WTC11 (cell line): ENCODE measurements around the gene PPFIBP1. TPM values are rescaled to one million over a fixed set of nuclear protein-coding genes. Genes with fewer than 3 reads are reported as not detected.

Experiments used
- ATAC-seq: fragments of 200-7000 bp; cut with Tn5 transposase; 2 replicates; pipeline ENCODE4 v1.10.0; 2021; ENCODE audit warnings: mild to moderate bottlenecking, moderate library complexity
- CTCF ChIA-PET: fragments of 300-600 bp; sonication (Branson Sonifier 250); formaldehyde crosslinking; loops from one replicate; lab custom pipeline; 2021; ENCODE audit warnings: antibody characterized with exemption; lab: Charles Lee
- POLR2A ChIA-PET: fragments of 350-600 bp; sonication (Branson Sonifier 250); formaldehyde crosslinking; loops from one replicate; lab custom pipeline; 2021; ENCODE audit warnings: antibody characterized with exemption; lab: Charles Lee
- DNase-seq: peaks from one replicate; pipeline ENCODE4 v3.0.0; 2021; ENCODE audit warnings: low spot score
- H3K27ac Mint-ChIP-seq: 2 replicates; pipeline ENCODE4 v1.8.0; 2021; ENCODE audit warnings: mixed read lengths
- H3K27me3 Mint-ChIP-seq: 2 replicates; pipeline ENCODE4 v1.8.0; 2021; ENCODE audit warnings: low read depth, mild to moderate bottlenecking, moderate library complexity, mixed read lengths
- H3K36me3 Mint-ChIP-seq: 2 replicates; pipeline ENCODE4 v1.8.0; 2021; ENCODE audit warnings: mixed read lengths
- H3K4me1 Mint-ChIP-seq: 2 replicates; pipeline ENCODE4 v1.8.0; 2022; ENCODE audit warnings: mixed read lengths
- H3K4me3 Mint-ChIP-seq: 2 replicates; pipeline ENCODE4 v1.8.0; 2021; ENCODE audit warnings: mild to moderate bottlenecking, moderate library complexity, mixed read lengths
- H3K9me3 Mint-ChIP-seq: 2 replicates; pipeline ENCODE4 v1.8.0; 2021; ENCODE audit warnings: mixed read lengths
- AR ChIP-seq: fragments of 250-450 bp; sonication (Bioruptor Pico); IDR thresholded peaks from 2 replicates; pipeline ENCODE4 v1.9.0; 2021; ENCODE audit warnings: mild to moderate bottlenecking
- ARID4B ChIP-seq: sonication (generic); formaldehyde crosslinking; IDR thresholded peaks from 2 replicates; pipeline ENCODE4 v1.8.0; 2023; ENCODE audit warnings: missing genetic modification reagents, mild to moderate bottlenecking, borderline replicate concordance
- ATF6 ChIP-seq: sonication (generic); formaldehyde crosslinking; IDR thresholded peaks from 2 replicates; pipeline ENCODE4 v1.8.1; 2023; ENCODE audit warnings: mild to moderate bottlenecking, missing genetic modification reagents
- CBFB ChIP-seq: sonication (generic); formaldehyde crosslinking; IDR thresholded peaks from 2 replicates; pipeline ENCODE4 v1.8.1; 2022; ENCODE audit warnings: mild to moderate bottlenecking, low read depth, missing genetic modification reagents
- CDX4 ChIP-seq: fragments of 250-450 bp; sonication (Bioruptor Pico); IDR thresholded peaks from 2 replicates; pipeline ENCODE4 v1.9.0; 2021; ENCODE audit warnings: moderate library complexity, mild to moderate bottlenecking, inconsistent platforms, borderline replicate concordance
- CREM ChIP-seq: sonication (generic); formaldehyde crosslinking; IDR thresholded peaks from 2 replicates; pipeline ENCODE4 v1.8.1; 2022; ENCODE audit warnings: mild to moderate bottlenecking, missing genetic modification reagents, moderate library complexity
- ELF4 ChIP-seq: sonication (generic); formaldehyde crosslinking; IDR thresholded peaks from 2 replicates; pipeline ENCODE4 v1.8.1; 2022; ENCODE audit warnings: low read depth, mild to moderate bottlenecking, moderate library complexity, missing genetic modification reagents
- ESRRA ChIP-seq: sonication (generic); formaldehyde crosslinking; IDR thresholded peaks from 2 replicates; pipeline ENCODE4 v1.8.1; 2022; ENCODE audit warnings: mild to moderate bottlenecking, missing genetic modification reagents, borderline replicate concordance
- GRHL2 ChIP-seq: fragments of 250-450 bp; sonication (Bioruptor Pico); IDR thresholded peaks from 2 replicates; pipeline ENCODE4 v1.8.0; 2022; ENCODE audit warnings: mild to moderate bottlenecking, moderate library complexity; ENCODE audit not compliant: insufficient replicate concordance, severe bottlenecking
- GTF2I ChIP-seq: fragments of 250-450 bp; sonication (Bioruptor Pico); conservative IDR thresholded peaks from 2 replicates; pipeline ENCODE4 v1.4.0; 2021; ENCODE audit warnings: mild to moderate bottlenecking
- JAZF1 ChIP-seq: fragments of 250-450 bp; sonication (Bioruptor Pico); IDR thresholded peaks from 2 replicates; pipeline ENCODE4 v1.9.0; 2021; ENCODE audit warnings: moderate library complexity, mild to moderate bottlenecking, inconsistent platforms
- JUN ChIP-seq: sonication (generic); formaldehyde crosslinking; IDR thresholded peaks from 2 replicates; pipeline ENCODE4 v1.8.0; 2023; ENCODE audit warnings: mild to moderate bottlenecking, missing genetic modification reagents
- MXD4 ChIP-seq: fragments of 250-450 bp; sonication (Bioruptor Pico); IDR thresholded peaks from 2 replicates; pipeline ENCODE4 v1.8.0; 2021; ENCODE audit warnings: mild to moderate bottlenecking, moderate library complexity, borderline replicate concordance
- NR3C1 ChIP-seq: sonication (generic); formaldehyde crosslinking; conservative IDR thresholded peaks from 2 replicates; pipeline ENCODE4 v1.8.1; 2023; ENCODE audit warnings: low read depth, mild to moderate bottlenecking, missing genetic modification reagents
- PRRX2 ChIP-seq: fragments of 250-450 bp; sonication (Bioruptor Pico); IDR thresholded peaks from 2 replicates; pipeline ENCODE4 v1.8.0; 2021; ENCODE audit warnings: mild to moderate bottlenecking
- RELA ChIP-seq: sonication (generic); formaldehyde crosslinking; IDR thresholded peaks from 2 replicates; pipeline ENCODE4 v1.8.1; 2022; ENCODE audit warnings: missing genetic modification reagents, mild to moderate bottlenecking, borderline replicate concordance
- RORB ChIP-seq: fragments of 250-450 bp; sonication (Bioruptor Pico); IDR thresholded peaks from 2 replicates; pipeline ENCODE4 v1.9.0; 2021; ENCODE audit warnings: mild to moderate bottlenecking
- USF1 ChIP-seq: sonication (generic); formaldehyde crosslinking; IDR thresholded peaks from 2 replicates; pipeline ENCODE4 v1.8.0; 2022; ENCODE audit warnings: mild to moderate bottlenecking, missing genetic modification reagents
- ZNF121 ChIP-seq: sonication (generic); formaldehyde crosslinking; IDR thresholded peaks from 2 replicates; pipeline ENCODE4 v1.8.0; 2023; ENCODE audit warnings: missing genetic modification reagents
- ZNF317 ChIP-seq: sonication (generic); formaldehyde crosslinking; IDR thresholded peaks from 2 replicates; pipeline ENCODE4 v1.8.1; 2023; ENCODE audit warnings: low read depth, mild to moderate bottlenecking, moderate library complexity, missing genetic modification reagents, borderline replicate concordance
- ZNF396 ChIP-seq: fragments of 250-450 bp; sonication (Bioruptor Pico); IDR thresholded peaks from 2 replicates; pipeline ENCODE4 v1.8.0; 2021; ENCODE audit warnings: mild to moderate bottlenecking, moderate library complexity, borderline replicate concordance
- ZNF416 ChIP-seq: fragments of 250-450 bp; sonication (Bioruptor Pico); IDR thresholded peaks from 2 replicates; pipeline ENCODE4 v1.9.0; 2021; ENCODE audit warnings: mild to moderate bottlenecking, inconsistent platforms
- total RNA-seq: library from RNA; stranded (reverse); gene quantifications from 3 replicates; pipeline ENCODE4 v1.2.3, GENCODE V29; 2021

The PPFIBP1 gene
- total RNA-seq, 1 experiment from 2014 or later: 27.7 TPM

- TF ChIP-seq GRHL2 (CRISPR knock-in tag) (no peak), MXD4 (CRISPR knock-in tag) (no peak), GTF2I (CRISPR knock-in tag) (no peak), ZNF121 (CRISPR knock-in tag) (no peak), ELF4 (CRISPR knock-in tag) (no peak), USF1 (no peak), ATF6 (CRISPR knock-in tag) (no peak), NR3C1 (CRISPR knock-in tag) (no peak), JUN (CRISPR knock-in tag) (no peak), PRRX2 (no peak)
Observed at GRCh38 chr12:27723212-27723611, 199.2 kb downstream of the PPFIBP1 start (continued).

DNA sequence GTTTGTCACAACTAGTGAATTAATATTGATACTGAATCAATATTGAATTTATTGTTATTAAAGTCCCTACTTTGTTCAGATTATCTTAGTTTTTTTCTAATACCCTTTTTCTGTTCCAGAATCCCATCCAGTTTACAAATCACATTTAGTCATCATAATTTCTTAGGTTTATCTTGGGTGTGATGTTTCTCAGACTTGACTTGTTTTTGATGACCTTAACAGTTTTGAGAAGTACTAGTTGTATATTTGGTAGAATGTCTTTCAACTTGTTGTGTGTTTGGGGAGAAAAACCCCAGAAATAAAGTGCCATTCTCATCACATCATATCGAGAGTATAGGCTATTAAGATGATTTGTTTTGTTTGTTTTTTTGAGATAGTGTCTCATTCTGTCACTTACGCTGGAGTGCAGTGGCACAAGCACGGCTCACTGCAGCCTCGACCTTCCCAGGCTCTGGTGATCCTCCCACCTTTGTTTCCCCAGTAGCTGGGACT, 206.1 kb downstream of the PPFIBP1 start:
- no peak for ATAC-seq
- DNase-seq: no peak
- TF ChIP-seq CBFB (CRISPR knock-in tag): no peak
- TF ChIP-seq ARID4B (CRISPR knock-in tag): no peak
- TF ChIP-seq ELF4 (CRISPR knock-in tag): no peak
- TF ChIP-seq RELA (CRISPR knock-in tag): no peak
- no peak for TF ChIP-seq CREM (CRISPR knock-in tag)
- TF ChIP-seq ZNF416: no peak
- TF ChIP-seq ZNF121 (CRISPR knock-in tag): no peak
- POLR2A ChIA-PET: no interaction called here
- Mint-ChIP-seq H3K27ac (no peak overlapping the region), H3K4me1 (no peaks in the 10 kb centered on the region), H3K36me3 (peaks cover 35% of the 10 kb centered on the region), H3K4me3 (no peak overlapping the region), H3K27me3 (no peaks in the 10 kb centered on the region), H3K9me3 (no peaks in the 10 kb centered on the region)
- CTCF ChIA-PET: no interaction called here

DNA sequence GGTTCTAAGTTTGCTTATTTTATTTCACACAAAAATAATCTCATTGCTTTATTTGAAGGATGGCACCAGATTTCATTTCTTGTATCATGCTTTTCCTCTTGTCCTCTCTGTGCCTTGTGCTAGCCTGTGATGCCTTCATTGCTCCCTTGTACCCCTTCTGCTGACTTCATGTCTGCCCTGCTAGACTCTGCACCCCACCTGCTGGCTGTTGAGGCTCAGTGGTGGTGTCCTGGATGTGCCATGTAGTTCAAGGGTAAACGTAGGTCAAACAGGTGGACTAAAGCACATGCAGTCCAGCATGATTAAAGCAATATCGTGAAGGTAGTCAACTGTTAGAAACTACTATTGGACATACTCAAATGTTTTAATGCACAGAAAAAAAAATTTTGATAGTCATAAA, 208.3 kb downstream of the PPFIBP1 start:
- TF ChIP-seq CDX4 (CRISPR knock-in tag): no peak
- TF ChIP-seq RORB (CRISPR knock-in tag): no peak
- TF ChIP-seq AR: no peak
- TF ChIP-seq JAZF1: no peak
- no peak for TF ChIP-seq ZNF396
- peak; percentile 88; the same call in 1 of the 2 replicates for TF ChIP-seq ESRRA (CRISPR knock-in tag)
- no peak for TF ChIP-seq ZNF317 (CRISPR knock-in tag)
- TF ChIP-seq NR3C1 (CRISPR knock-in tag): no peak
- CTCF ChIA-PET: interaction anchor here (1.1 to 2.1 kb wide), 6 partner anchors 18 to 209 kb away, joined by 3 to 9 read pairs (median 4); no protein-coding TSS in a partner anchor
- H3K27me3 Mint-ChIP-seq: no peaks in the 10 kb centered on the region

More for the DNA sequence above, 208.3 kb downstream of the PPFIBP1 start:
- Mint-ChIP-seq H3K36me3 (peaks cover 28% of the 10 kb centered on the region), H3K4me3 (no peak overlapping the region), H3K4me1 (no peaks in the 10 kb centered on the region), H3K9me3 (no peaks in the 10 kb centered on the region), H3K27ac (no peak overlapping the region)
- ATAC-seq (peak; percentile 99), DNase-seq (peak; percentile 34)
- POLR2A ChIA-PET: no interaction called here
